Measurements from ENCODE around the gene CNIH2.
"Not testable (repeated sequence)": the region's sequence is repeated elsewhere in the genome, so short reads cannot be mapped to it uniquely, and the experiment has no call there.

Gene CNIH2

GRCh38 chr11:66314561-66315497, 36.9 kb downstream of the CNIH2 start:
- FAIRE-seq (no peak), DNase-seq (ENCODE audit: low spot score) (no peak)

- no peak for FAIRE-seq
- DNase-seq (ENCODE audit: low spot score) = no peak
Observed at GRCh38 chr11:66315498-66315885, 37.5 kb downstream of the CNIH2 start.

GRCh38 chr11:66315921-66316811, 38.2 kb downstream of the CNIH2 start:
- DNase-seq (ENCODE audit: low spot score) (no peak), FAIRE-seq (no peak)

GRCh38 chr11:66316849-66317251, 38.9 kb downstream of the CNIH2 start, which contains the start of gene CD248:
CD248 (minus strand) TSS chr11:66317044; CDS start chr11:66317027, 17 bp downstream.
- no peak for DNase-seq (ENCODE audit: low spot score)
- FAIRE-seq = no peak

GRCh38 chr11:66317322-66317722, 39.3 kb downstream of the CNIH2 start:
- FAIRE-seq = no peak
- DNase-seq (ENCODE audit: low spot score) = no peak

- FAIRE-seq = no peak
Observed at GRCh38 chr11:66317723-66318599, 40.0 kb downstream of the CNIH2 start.

GRCh38 chr11:66318600-66318970, 40.6 kb downstream of the CNIH2 start:
- DNase-seq (ENCODE audit: low spot score) (no peak), FAIRE-seq (no peak)

More at GRCh38 chr11:66317723-66318599, 40.0 kb downstream of the CNIH2 start:
- DNase-seq (ENCODE audit: low spot score) = no peak

GRCh38 chr11:66320289-66320688, 42.3 kb downstream of the CNIH2 start:
- FAIRE-seq; DNase-seq (ENCODE audit: low spot score): not testable (repeated sequence)

- not testable (repeated sequence) for FAIRE-seq
Observed at GRCh38 chr11:66320748-66321147, 42.8 kb downstream of the CNIH2 start.

GRCh38 chr11:66321606-66322005, 43.6 kb downstream of the CNIH2 start:
- DNase-seq (ENCODE audit: low spot score) (no peak), FAIRE-seq (no peak)

More at GRCh38 chr11:66320748-66321147, 42.8 kb downstream of the CNIH2 start:
- not testable (repeated sequence) for DNase-seq (ENCODE audit: low spot score)

- FAIRE-seq = no peak
- no peak for DNase-seq (ENCODE audit: low spot score)
Observed at GRCh38 chr11:66322732-66323427, 44.9 kb downstream of the CNIH2 start.

GRCh38 chr11:66323684-66324083, 45.7 kb downstream of the CNIH2 start:
- DNase-seq (ENCODE audit: low spot score) = no peak
- no peak for FAIRE-seq

- FAIRE-seq = no peak
Observed at GRCh38 chr11:66324664-66325063, 46.7 kb downstream of the CNIH2 start.

GRCh38 chr11:66325263-66325671, 47.3 kb downstream of the CNIH2 start:
- FAIRE-seq = no peak
- no peak for DNase-seq (ENCODE audit: low spot score)

More at GRCh38 chr11:66324664-66325063, 46.7 kb downstream of the CNIH2 start:
- no peak for DNase-seq (ENCODE audit: low spot score)

GRCh38 chr11:66326261-66327111, 48.5 kb downstream of the CNIH2 start:
- DNase-seq (ENCODE audit: low spot score) (peak; percentile 14), FAIRE-seq (no peak)

GRCh38 chr11:66327171-66328030, 49.4 kb downstream of the CNIH2 start:
- DNase-seq (ENCODE audit: low spot score) (peak; percentile 10), FAIRE-seq (no peak)

- FAIRE-seq = no peak
- no peak for DNase-seq (ENCODE audit: low spot score)
Observed at GRCh38 chr11:66328031-66328301, 50.0 kb downstream of the CNIH2 start.

GRCh38 chr11:66328302-66329144, 50.5 kb downstream of the CNIH2 start:
- DNase-seq (ENCODE audit: low spot score) (peak; percentile 43), FAIRE-seq (no peak)

All from RCC 7860 (cell line).